Esophagus squamous epithelium (tissue), 5 donors: ENCODE measurements around the gene RTN1. TPM values are rescaled to one million over a fixed set of nuclear protein-coding genes. Genes with fewer than 3 reads are reported as not detected.

Experiments used
- DNase-seq: peaks from one replicate; lab custom pipeline; 2025; lab: John Stamatoyannopoulos, UW
- H3K27ac ChIP-seq, 4 donors: fragments of 200-600 bp; sonication (generic); one replicate each; pipeline ENCODE4 v1.5.1; 2016 to 2019; ENCODE audit warnings: mild to moderate bottlenecking in 1 of 4
- H3K27me3 ChIP-seq, 4 donors: fragments of 200-600 bp; sonication (generic); 1 replicate in 3 of 4; 2 replicates in 1 of 4; pipeline versions ENCODE4 v1.5.1 to v1.6.0; 2017 to 2021; ENCODE audit warnings: antibody characterized with exemption in 1 of 4
- H3K36me3 ChIP-seq, 3 donors: fragments of 200-600 bp; sonication (generic); one replicate each; pipeline ENCODE4 v1.5.1; 2016 to 2019
- H3K4me1 ChIP-seq, 3 donors: fragments of 200-600 bp; sonication (generic); one replicate each; pipeline ENCODE4 v1.5.1; 2017 to 2019
- H3K4me3 ChIP-seq, 4 donors: fragments of 200-600 bp; sonication (generic); 1 replicate in 3 of 4; 2 replicates in 1 of 4; pipeline ENCODE4 v1.5.1; 2016 to 2019; ENCODE audit warnings: mild to moderate bottlenecking in 2 of 4, moderate library complexity in 1 of 4
- H3K9me3 ChIP-seq, 3 donors: fragments of 200-600 bp; sonication (generic); one replicate each; pipeline ENCODE4 v1.5.1; 2016 to 2019
- POLR2A ChIP-seq, 4 donors: fragments of 450-650 bp; IDR thresholded peaks; one replicate each; pipeline ENCODE4 v1.6.1; 2017; ENCODE audit warnings: antibody characterized with exemption in 4 of 4, mild to moderate bottlenecking in 4 of 4, moderate library complexity in 3 of 4
- WGBS, 2 donors: methylation state at CpG; one replicate each; pipeline ENCODE4 v1.1.5; 2018; 5-methylcytosine and 5-hydroxymethylcytosine counted together
- intact Hi-C: fragments of 100-400 bp; cut with DNase I; formaldehyde crosslinking; loops from one replicate; pipeline ENCODE4 v1.15.0; 2022
- total RNA-seq, 4 donors: library from RNA; depleted of rRNA; stranded (reverse); fragments of >200 nt; gene quantifications; one replicate each; pipeline ENCODE4 v1.1.0, GENCODE V29; 2016
- TF ChIP-seq, protein P1 (sequence below), 6 experiments: fragments of 450-650 bp in 4 of 6; fragments of 200-600 bp in 2 of 6; sonication (generic) in 2 of 6; IDR thresholded peaks; one replicate each; pipeline ENCODE4 v1.5.1; 2016 to 2019; ENCODE audit warnings: antibody characterized with exemption in 6 of 6, mild to moderate bottlenecking in 4 of 6, moderate library complexity in 4 of 6
- donor health status: DM: yes; HTN: yes; CAD: no.

RTN1 gene
- total RNA-seq, 4 donors from 2014 or later: 0.15 to 2.3 (median 0.91) TPM

DNA sequence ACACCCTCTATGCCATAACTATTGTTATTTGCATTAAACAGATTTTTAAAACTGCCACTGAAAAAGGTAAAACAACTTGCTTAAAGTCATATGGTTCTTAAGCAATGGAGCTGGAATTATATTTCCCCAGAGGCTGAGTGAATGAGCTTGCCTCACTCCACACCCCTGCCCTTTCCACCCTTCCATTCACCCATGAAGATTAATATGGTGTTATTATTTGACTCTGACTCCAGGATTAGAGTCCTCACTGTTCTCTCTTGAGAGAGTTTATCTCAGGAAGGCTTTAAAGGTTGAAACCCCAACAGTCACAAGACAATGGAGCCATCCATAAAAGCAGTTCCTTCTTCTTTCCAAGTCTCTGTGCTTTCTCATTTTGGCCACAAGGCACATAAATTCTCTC lies 84.9 kb downstream of the RTN1 start:
- Histone ChIP-seq H3K4me1 (no peaks in the 10 kb centered on the region), H3K9me3 (no peaks in the 10 kb centered on the region), H3K27ac (no peak overlapping the region), H3K27me3 (no peaks in the 10 kb centered on the region), H3K4me3 (no peak overlapping the region), H3K36me3 (no peaks in the 10 kb centered on the region)
- DNase-seq: no peak
- TF ChIP-seq, protein P1, sequence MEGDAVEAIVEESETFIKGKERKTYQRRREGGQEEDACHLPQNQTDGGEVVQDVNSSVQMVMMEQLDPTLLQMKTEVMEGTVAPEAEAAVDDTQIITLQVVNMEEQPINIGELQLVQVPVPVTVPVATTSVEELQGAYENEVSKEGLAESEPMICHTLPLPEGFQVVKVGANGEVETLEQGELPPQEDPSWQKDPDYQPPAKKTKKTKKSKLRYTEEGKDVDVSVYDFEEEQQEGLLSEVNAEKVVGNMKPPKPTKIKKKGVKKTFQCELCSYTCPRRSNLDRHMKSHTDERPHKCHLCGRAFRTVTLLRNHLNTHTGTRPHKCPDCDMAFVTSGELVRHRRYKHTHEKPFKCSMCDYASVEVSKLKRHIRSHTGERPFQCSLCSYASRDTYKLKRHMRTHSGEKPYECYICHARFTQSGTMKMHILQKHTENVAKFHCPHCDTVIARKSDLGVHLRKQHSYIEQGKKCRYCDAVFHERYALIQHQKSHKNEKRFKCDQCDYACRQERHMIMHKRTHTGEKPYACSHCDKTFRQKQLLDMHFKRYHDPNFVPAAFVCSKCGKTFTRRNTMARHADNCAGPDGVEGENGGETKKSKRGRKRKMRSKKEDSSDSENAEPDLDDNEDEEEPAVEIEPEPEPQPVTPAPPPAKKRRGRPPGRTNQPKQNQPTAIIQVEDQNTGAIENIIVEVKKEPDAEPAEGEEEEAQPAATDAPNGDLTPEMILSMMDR (IDR thresholded peaks at IDR 0.05): no peak
- no peak for TF ChIP-seq POLR2A (IDR thresholded peaks at IDR 0.05)
- intact Hi-C loops: no loop called here

DNA sequence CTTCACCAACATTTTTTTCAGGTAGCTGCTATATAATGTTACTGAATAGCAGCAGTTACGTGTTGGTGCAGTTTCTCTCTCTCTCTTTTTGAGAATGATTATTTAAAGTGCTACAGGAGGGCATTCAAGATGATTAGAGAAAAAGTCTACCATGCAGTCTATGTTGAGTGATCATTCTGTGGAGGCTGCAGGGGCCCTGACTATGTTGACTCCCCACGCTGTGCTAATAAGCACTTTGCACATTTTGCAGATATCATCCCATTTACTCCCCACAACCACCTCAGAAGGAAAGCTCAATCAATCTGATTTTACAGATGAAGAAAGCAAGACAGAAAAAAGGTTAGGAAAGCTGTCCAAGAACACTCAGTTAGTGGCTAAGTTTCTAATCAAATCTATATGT lies 87.8 kb downstream of the RTN1 start:
- DNase-seq: no peak
- H3K27ac ChIP-seq: no peak overlapping the region
- no peaks in the 10 kb centered on the region for H3K36me3 ChIP-seq
- H3K9me3 ChIP-seq: no peaks in the 10 kb centered on the region
- no peak overlapping the region for H3K4me3 ChIP-seq
- TF ChIP-seq, protein P1 (IDR thresholded peaks at IDR 0.05): no peak
- TF ChIP-seq POLR2A (IDR thresholded peaks at IDR 0.05): no peak
- WGBS, 2 donors: 62 to 67% methylated on average over 2 of the region's 2 CpGs
- intact Hi-C loops: no loop called here
- H3K4me1 ChIP-seq: no peaks in the 10 kb centered on the region
- no peaks in the 10 kb centered on the region for H3K27me3 ChIP-seq

DNA sequence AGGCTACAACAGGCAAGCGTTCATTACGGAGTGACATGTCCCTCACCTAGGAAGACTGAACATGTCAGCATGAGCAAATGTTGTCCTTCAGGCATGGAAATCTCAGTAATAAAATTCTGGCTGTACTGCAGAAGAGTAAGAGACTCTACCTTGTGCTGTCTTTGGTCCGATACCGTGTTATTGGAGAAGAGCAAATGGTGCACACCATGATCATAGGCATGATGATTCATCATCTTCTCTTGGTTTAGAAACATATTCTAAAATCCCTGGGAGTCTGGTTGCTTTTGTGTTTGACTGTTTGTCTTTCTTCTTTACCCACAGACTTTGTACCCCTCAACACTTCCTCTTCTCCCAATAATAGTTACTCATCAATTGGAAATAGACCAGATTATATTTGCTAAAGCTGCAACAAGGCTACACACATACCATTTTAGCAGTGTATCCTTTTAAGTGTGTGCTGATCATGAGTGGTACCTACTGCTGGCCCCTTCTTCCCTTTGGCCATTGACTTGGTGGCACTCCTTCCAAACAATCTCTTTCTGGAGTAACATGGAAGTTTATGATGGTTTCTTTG lies 93.5 kb downstream of the RTN1 start:
- Histone ChIP-seq H3K36me3 (no peaks in the 10 kb centered on the region), H3K27me3 (no peaks in the 10 kb centered on the region), H3K27ac (no peak overlapping the region), H3K4me3 (no peak overlapping the region), H3K4me1 (no peaks in the 10 kb centered on the region), H3K9me3 (no peaks in the 10 kb centered on the region)
- 87 to 88% methylated on average over 4 of the region's 4 CpGs for WGBS, 2 donors
- DNase-seq: no peak
- no peak for TF ChIP-seq POLR2A (IDR thresholded peaks at IDR 0.05)
- TF ChIP-seq, protein P1 (IDR thresholded peaks at IDR 0.05): no peak
- intact Hi-C loops: no loop called here

DNA sequence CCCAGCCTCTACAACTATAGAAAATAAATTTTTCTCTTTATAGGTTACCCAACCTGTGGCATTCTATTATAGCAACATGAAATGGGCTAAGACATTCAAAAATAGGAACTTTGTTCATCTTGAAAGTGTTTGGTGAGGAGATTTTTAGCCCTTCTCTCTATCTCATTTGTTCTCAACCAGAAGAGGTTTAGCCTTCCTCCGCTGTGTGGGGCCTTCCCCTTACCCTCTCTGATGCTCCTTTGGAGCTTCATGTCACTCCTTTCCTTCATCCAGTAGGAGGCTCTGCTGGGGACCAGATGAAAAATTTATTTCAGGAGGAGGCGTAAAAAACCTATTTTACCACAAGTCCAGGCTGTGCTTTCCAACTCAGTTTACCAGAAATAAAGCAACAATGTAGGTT lies 94.1 kb downstream of the RTN1 start:
- WGBS, 2 donors: 64 to 96% methylated on average over 2 of the region's 2 CpGs
- DNase-seq: no peak
- Histone ChIP-seq H3K36me3 (no peaks in the 10 kb centered on the region), H3K4me3 (no peak overlapping the region), H3K4me1 (no peaks in the 10 kb centered on the region), H3K27ac (no peak overlapping the region), H3K27me3 (no peaks in the 10 kb centered on the region), H3K9me3 (no peaks in the 10 kb centered on the region)
- TF ChIP-seq, protein P1 (IDR thresholded peaks at IDR 0.05): no peak
- no peak for TF ChIP-seq POLR2A (IDR thresholded peaks at IDR 0.05)
- intact Hi-C loops: no loop called here

DNA sequence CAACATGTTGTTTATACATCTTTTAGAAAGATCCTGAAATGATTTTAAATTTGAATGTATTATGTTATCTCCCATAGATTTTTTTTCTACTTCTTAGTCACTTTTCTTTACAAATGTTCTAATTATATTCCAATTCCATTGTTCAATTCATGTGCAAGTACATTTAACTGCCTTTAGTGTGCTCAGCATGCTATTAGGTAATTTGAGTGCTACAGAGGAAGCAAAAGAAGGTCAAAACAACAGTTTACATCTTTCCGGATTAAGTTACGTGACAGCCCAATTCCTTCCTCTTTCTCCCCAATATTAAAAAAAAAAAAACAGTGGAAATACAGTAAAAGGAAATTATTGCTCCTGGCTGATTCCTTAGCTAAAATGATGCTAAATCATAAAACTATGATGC lies 98.3 kb downstream of the RTN1 start:
- Histone ChIP-seq H3K4me1 (no peaks in the 10 kb centered on the region), H3K36me3 (no peaks in the 10 kb centered on the region), H3K9me3 (no peaks in the 10 kb centered on the region), H3K27ac (no peak overlapping the region), H3K27me3 (no peaks in the 10 kb centered on the region), H3K4me3 (no peak overlapping the region)
- intact Hi-C loops: no loop called here
- no peak for DNase-seq
- no peak for TF ChIP-seq POLR2A (IDR thresholded peaks at IDR 0.05)
- TF ChIP-seq, protein P1 (IDR thresholded peaks at IDR 0.05): no peak
- 50 to 54% methylated on average over 2 of the region's 2 CpGs for WGBS, 2 donors
